Inferior parietal cortex (tissue), 1 donor: Measurements from ENCODE around the gene MAPKAP1.

Experiments used
- DNase-seq: peaks from one replicate; pipeline ENCODE4 v3.0.0-alpha.2; 2016; ENCODE audit errors: extremely low spot score

MAPKAP1 gene

DNA sequence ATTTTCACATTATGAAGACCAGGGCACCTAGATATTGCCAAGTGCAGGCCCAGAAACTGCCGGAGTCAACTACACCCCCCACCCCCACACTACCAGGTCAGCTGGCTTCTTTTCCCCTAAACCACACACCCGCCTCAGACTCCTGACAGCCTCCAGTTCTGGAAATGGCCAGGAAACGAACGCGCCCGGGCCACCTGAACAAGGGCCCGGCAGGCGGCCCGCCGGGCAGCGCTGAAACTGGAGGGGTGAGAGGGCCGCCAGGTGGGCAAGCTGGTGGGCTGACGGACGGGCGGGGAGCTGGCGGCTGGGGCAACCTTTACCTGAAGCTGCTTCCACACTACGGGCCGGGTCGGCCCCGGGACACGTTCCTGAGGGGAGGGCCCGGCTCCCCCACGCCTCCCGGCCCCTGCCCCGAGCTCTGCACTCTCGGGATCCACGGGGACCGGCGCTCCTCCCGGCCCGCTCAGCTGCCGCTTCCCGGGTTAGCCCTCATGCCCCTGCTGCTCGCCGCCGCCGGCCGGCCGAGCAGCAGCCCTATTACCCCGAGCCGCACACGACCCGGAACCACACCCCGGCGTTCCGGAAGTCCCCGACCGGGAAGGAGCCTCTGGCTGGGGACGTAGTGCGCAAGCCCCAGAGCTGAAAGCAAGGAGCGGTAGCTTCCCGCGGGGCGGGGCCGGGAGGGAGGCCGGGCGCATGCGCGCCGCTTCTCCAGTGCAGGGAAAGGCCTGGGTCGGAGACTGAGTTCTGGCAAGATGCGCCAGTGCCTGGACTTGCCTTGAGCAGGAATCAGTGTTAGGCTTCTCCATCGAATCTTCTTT lies at the start of gene MAPKAP1:
Gene MAPKAP1, minus strand, starts transcription at position 558 of the 821 bp plus-strand sequence. CDS start 34,634 bp downstream, outside the sequence.
- DNase-seq: peak; percentile 97

- DNase-seq: no peak
These were observed 49.5 kb upstream of the MAPKAP1 start for GRCh38 chr9:125756518-125756917.

DNA sequence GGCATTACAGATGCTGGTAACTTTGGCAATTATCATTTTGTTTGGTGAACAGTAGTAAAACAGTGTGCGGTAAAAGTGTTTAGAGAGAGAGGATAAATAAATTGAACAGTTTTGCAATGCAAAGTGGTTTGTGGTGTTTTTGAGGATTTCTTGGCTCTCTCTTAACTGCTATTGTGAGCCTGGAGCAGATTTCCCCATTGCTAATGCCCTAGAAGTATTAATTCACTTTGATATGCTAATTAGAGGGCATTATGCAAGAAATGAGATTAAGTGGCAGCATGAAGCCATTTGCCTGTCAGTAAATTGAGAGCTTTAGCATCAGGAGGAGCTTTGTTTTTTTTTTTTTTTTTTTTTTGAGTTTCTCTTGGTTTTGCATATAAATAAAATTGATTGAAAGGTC lies 48.3 kb upstream of the MAPKAP1 start:
- DNase-seq: no peak

GRCh38 chr9:125754096-125754495 lies 47.1 kb upstream of the MAPKAP1 start:
- DNase-seq: no peak

- DNase-seq: no peak
These were observed 45.1 kb upstream of the MAPKAP1 start for GRCh38 chr9:125752070-125752628.

DNA sequence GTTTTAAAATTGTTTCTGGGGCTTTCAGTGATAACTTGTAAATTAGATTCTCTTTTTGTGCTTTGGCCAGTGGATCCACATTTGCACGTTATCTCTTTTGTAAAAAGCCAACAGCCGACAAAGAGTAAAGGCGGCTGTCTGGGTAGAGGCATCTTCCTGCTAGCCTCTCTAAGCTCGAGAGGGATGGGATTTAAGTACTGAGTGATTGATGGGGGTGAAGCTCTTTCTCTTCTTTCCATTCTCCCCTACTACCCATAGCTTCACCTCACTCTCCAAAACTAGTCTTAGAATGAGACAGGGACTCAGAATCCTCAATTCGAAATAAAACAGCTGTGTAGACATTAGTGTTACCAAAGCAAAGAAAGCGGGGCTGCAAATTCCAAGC lies 43.6 kb upstream of the MAPKAP1 start:
- DNase-seq: no peak

- no peak for DNase-seq
These were observed 43.1 kb upstream of the MAPKAP1 start for GRCh38 chr9:125749951-125750626.

- no peak for DNase-seq
These were observed 42.4 kb upstream of the MAPKAP1 start for GRCh38 chr9:125749287-125749935.

- DNase-seq: no peak
These were observed 41.6 kb upstream of the MAPKAP1 start for GRCh38 chr9:125748446-125749099.

GRCh38 chr9:125747765-125748445 lies 40.9 kb upstream of the MAPKAP1 start:
- DNase-seq: no peak

DNA sequence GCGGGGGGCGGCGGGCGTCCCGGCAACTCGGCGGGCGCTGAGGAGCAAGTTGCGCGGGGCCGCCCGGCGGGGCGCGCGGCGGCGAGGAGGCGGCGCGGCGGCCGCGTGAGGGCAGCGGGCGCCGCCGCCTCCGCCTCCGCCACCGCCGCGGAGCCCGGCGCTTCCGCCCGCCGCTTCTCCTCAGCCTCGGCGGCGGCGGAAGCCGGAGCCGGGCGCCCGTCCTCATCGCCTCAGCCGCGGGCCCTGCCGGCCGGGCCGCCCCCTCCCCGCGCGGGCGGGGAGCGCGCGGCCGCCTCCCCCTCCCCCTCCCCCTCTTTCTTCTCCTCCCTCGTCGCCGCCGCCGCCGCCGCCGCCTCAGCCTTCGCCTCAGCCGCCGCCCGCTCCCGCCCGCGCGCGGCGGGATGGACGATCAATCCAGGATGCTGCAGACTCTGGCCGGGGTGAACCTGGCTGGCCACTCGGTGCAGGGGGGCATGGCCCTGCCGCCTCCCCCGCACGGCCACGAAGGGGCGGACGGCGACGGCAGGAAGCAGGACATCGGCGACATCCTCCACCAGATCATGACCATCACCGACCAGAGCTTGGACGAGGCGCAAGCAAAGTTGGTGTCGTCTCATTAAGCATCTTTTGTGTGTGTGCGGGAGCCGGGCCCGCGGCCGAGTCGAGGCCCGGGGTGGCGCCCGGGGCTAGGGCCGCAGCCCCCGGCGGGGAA lies 40.2 kb upstream of the MAPKAP1 start, which contains the start of gene PBX3:
Gene PBX3, plus strand, starts transcription at position 321 of the 712 bp plus-strand sequence.
- no peak for DNase-seq

- no peak for DNase-seq
These were observed 39.7 kb upstream of the MAPKAP1 start for GRCh38 chr9:125746774-125747052.

DNA sequence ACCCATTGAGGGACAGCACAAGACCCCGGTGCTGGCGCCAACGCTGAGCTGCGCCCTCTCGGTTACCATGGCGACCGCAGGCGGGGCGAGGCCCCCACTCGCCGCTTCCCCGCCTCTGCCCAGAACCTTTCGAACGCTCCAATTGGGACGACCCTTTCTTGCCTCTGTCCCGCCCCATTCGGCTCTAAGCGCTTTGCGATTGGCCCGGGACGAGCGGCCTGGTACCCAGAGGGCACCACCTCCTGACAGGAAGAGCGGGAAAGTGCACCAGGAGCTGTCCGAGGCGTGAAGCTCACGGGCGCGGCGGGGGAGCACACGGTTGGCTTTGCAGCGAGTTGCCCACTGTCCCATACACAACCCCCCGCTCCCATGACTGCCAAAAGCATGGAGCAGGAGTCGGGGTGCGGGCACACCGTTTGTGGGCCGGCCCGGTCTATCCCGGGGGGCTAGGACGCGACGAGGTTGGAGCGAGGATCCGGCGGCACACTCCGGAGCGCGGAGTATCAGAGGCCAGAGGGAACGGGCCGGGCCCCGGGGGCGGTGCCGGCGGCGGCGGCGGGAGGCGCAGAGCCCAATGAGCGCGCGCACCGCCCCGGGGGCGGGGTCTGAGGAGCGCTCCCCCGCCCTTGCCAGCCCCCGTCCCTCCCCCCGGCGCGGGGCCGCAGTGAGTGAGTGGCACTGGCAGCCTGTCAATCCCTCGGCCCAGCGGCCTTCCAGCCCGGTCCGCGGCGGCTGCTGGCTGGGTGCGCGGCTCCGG lies 39.2 kb upstream of the MAPKAP1 start:
- peak; percentile 89 for DNase-seq

- DNase-seq: no peak
These were observed 38.6 kb upstream of the MAPKAP1 start for GRCh38 chr9:125745682-125746016.

DNA sequence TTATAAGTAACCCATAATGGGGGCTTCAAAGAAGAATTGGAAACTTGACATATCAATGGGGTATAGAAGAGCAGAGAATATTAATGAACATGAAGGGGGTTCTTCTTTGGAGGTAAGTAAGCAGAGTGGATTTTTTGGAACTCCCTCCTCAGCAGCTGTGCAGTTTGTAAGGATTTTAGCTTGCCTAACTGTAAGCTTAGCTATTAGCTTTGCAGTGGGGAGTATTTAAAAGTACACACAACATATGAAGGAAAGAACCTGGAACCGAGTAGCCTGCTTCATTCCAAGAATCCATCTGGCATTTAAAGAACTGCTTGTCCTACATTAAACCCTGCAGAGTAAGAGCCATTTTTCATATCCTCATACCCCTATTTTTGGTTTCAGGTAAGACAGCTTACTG lies 38.0 kb upstream of the MAPKAP1 start:
- no peak for DNase-seq

GRCh38 chr9:125744616-125745015 lies 37.6 kb upstream of the MAPKAP1 start:
- DNase-seq: no peak

DNA sequence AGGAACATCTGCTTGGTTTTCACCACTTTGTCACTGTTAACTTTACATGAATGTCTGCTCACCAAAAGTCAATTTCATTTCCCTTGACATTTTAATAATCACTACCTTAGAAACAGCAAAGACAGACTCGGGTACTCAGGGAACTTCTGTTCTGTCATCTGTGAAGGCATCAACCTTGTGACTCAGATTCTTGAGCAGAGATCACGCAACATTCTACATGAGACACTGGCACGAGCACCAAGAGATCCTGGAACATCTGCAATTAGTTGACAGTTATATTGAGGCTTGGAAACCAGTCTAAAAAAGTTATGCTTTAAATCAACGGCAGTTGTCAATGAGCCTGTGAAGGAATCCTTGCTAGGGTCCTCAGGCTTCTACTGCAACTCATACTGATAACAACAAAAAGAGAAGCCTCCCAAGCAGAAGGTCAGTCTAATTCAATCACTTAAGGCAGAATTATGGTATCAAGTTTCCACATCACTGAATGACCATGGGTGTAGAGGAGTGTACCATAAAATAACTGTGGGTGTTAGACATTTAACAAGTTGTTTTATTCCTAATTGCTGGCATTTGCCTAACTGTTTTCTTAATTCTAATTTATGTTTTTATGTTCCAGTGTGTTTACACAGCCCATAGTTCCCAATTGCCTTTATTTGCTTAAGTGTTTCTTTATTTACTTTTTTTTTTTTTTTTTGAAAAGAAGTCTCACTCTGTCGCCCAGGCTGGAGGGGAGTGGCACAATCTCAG lies 36.8 kb upstream of the MAPKAP1 start:
- DNase-seq: no peak

- DNase-seq: no peak
These were observed 35.6 kb upstream of the MAPKAP1 start for GRCh38 chr9:125742657-125743056.

DNA sequence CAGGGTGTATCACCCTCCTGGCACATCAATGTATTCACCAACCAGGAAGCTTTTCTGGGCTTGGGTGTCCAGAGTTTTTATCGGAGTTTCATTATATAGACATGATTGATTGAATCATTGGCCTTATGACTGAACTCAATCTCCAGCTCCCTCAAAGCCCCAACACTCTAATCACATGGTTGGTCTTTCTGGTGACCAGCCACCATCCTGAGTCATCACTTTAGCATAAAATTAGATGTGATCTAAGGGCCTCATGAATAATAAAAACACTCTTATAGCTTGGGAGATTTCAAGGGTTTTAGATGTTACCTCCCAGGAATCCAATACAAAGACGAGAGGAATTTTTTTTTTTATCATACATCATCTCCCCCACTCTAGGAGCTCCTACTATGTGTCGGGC lies 32.4 kb upstream of the MAPKAP1 start:
- no peak for DNase-seq
